Brain pericyte (primary cell): ENCODE results near the gene RNF34.

ENCODE experiments used
- DNase-seq: peaks from one replicate; pipeline ENCODE4 v3.0.0-alpha.2; 2012; ENCODE audit warnings: low read depth, low spot score

The RNF34 gene

DNA sequence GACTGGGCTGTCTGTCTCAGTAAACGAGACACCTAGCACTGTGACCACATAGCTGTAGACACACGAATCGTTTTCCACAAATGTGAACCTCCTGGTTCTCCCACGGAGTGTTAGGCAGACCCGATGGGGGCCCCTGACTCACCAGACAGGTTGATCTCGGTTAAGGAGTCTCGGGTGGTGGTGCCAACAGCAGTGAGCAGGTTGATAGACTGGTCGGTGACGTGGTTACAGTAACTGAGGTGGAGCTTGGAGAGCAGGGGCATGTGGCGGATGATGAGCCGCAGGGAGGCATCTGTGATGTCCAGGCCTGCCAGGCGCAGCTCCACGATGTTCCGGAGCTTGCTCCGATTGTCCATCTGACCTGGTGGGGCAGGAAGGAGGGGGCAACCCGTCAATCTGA, 39.8 kb downstream of the RNF34 start:
- DNase-seq, result no peak

DNA sequence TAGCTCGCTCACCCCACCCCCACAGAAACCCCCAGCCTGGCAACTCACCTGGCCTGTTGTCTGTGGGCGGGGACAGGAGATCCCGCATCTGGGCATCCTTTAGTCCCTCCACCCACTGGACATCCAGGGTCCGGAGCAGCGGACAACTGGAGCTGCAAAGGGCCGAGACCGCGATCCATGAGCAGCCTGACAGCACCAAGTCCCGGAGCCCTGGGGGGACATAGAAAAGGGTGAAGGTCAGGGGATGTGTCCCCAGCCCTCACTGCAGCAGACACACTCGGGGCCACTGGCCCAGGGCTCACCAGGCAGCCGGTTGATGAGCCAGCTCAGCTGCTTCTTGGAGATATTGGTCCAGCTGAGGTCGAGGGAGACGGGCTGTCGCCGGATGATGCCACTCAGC, 40.9 kb downstream of the RNF34 start:
- DNase-seq, result no peak

DNA sequence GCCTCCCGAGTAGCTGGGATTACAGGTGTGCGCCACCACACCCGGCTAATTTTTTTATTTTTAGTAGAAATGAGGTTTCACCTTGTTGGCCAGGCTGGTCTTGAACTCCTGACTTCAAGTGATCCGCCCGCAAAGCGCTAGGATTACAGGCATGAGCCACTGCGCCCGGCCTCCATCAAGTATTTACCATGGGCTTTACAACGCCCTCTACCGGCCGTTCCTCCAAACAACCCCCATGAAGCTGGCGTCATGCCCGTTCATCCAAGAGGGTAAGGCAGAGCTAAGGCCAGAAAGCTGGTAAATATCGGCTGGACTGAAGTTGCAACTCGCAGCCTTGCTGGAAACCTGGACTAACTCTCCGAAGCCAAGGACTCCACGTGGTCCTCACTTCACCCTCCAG, 41.6 kb downstream of the RNF34 start:
- DNase-seq, result no peak

DNA sequence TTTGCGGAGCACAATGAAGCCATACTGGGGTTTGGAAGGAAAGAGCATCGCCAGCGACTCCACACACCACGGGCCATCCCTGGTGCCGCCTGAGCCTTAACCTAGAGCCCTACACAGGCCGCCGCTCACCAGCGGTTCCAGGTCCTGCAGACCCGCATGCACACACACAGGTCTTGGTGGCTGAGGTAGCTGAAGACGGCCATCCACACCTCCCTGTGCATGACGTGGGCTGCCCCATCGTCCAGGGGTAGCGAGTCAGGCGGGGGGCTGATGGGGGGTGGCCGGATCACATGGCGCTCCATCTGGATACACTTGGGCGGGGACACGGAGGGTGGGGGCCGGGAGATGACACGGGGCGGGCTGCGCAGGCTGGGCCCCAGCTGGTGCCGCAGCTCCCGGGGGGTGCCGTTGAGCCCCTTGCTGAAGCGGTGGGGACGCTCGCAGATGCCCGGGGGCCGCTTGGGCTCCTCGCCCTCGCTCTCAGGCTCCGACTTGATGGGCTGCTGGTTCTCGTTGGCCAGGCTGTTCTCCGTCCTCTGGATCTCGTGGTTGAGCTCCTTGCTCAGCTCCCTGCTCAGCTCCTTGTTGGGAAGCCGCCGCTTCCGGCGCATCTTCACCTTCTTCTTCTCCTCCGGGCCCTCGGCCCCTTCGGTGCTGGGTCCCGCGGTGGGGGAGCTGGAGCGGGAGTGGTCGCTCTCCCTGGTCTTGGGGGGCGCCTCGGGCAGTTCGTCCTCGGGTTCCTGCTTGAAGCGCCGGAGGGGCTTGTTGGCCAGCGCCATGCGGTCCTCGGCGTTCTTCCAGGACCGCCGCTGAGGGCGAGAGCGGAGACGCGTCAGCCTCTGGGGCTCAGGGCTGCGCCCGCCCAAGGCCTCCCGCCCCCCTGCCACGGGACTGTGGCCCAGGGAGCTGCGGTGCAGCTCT, 42.4 kb downstream of the RNF34 start:
- no peak for DNase-seq

DNA sequence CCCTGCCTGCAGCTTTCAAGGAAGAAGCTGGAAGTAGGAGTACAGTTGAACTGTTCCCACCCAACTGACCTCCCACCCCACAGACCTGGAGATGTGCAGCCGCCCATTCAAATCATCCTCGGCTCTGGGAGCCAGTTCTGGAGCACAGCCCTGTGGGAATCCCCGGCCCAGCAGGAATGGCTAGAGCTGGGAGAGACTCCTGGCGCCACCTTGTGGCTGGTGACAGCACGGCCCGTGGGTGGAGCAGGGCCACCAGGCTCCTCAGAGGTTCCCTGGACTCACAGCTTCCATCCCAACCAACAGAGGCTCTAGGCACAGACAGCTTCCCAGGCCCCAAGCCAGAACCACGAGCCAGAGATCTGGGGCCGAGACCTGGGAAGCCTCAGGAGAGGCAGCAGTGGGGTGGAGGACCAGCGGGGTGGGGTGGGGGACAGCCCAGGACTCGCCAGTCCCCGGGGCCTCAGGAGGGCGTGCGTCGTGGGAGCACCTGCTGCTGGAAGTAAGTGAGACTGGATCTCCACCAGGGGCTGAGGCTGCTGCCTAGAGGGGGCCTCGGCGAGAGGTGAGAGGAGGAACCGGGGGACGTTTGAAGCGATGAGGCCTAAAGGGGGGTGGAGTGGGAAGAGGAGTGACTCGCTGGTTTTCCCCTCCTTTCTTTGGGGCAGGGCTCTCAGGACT, 43.4 kb downstream of the RNF34 start:
- no peak for DNase-seq

DNA sequence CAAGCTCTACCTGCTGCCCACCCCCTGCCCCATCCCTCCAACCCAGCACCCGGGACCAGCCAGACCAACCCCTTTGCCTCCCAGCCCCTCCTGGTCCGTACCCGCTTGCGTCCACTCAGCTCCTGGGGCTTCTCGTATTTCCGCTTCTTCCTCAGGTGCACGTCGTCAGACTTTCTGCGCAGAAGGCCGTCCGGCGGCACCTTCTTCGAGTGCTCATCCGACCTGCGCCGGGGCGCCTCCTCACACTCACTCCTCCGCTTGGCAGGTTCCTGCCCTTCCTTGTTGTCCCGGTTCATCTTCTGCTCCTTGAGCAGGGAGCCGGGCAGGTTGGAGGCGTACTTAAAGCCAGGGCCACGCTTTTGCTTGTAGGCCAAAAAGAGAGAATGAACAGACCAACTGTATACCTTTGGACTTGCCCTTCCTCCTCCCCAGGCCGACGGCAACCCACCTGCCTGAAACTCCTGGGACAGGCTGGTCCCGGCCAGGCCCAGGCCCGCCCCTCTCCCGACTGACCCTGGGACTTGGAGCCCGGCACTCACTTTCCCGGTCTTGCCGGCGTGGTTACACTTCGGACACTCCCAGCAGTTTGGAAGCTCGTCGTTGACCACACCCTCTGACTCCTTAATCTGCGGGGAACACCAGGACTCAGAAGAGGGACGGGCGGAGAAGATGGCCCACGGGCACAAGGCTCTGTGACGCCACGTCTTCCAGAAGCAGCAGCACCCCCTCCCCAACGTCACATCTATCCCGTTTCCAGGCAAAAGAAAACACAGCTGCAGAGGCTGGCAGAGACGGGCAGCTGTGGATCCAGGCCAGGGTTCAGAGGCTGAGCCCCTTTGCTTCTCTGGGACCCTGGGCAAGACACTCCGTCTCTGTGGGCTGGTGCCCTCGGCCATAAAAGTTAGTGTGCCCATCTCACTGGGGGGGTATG, 44.3 kb downstream of the RNF34 start:
- DNase-seq, result no peak

DNA sequence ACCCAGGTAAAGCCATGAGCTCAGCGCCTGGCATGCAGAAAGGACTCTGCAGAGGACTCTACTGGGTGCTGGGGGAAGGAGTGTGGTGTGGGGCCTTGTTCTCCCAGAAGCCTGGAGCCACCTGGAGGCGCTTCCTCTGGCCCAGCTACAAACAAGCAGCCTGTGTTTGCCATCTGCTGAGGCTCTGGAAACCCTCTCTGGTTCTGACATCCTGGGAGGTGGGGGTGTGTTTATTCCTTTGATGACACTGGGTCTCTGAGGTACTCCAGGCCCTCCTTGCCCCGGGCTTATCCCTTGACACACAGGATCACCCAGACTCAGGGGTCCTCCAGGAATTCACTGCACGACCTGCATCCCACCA, 44.9 kb downstream of the RNF34 start:
- DNase-seq, result no peak

DNA sequence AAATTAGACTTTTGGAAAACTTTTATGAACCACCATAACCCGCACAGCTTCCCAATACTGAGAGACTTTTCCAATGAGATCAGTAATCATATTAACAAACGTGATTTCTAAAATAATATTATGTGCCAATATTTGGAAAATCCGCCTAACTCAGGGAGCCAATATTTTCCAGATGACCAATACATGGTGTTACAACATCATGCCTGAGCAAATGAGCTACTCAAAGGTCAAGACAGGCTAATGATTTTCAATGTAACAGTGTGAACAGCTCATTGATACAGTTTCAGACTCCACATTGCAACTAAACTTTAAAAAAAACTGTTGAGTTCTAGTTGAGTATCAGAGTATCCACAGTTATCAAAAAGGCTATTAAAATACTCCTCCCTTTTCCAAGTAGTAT, 46.8 kb downstream of the RNF34 start:
- DNase-seq, result no peak

DNA sequence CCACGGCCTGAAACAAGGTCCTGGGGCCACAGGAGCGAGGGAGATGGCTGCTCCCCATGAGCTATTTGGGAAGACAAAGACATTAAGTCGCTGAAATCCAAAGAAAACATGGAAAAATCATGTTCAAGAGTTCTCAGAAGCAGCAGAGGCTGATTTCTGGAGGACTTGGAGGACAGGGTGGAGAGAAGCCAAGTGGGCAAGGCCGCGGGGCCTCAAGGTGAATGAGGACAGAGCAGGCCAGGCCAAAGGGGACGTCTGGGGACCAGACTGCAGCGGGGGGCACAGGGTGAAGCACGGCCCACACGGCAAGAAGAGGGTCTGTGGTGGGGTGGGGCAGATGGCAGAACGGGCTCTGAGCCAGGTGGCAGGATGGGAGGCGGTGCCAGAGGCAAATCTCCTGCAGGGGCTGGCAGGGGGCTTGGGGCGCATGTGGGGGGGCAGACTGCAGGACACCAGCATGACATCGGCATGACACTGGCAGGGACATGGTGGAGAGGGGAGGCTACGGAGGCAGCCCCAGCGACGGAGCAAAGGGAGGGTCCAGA, 48.9 kb downstream of the RNF34 start:
- no peak for DNase-seq

DNA sequence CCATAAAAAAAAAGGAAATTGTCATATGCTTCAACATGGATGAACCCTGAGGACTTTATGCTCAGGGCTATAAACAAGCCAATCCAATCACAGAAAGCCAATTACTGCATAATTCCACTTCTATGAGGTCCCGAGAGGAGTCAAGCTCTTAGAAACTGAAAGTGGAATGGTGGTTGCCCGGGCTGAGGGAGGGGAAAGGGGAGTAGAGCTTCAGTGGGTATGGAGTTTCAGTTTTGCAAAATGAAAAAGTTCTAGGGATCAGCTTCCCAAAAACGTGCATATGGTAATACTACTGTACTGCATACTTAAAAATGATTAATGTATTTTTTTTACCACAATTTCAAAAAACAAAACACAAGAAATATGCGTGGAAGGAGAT, 52.0 kb downstream of the RNF34 start:
- DNase-seq, result no peak

DNA sequence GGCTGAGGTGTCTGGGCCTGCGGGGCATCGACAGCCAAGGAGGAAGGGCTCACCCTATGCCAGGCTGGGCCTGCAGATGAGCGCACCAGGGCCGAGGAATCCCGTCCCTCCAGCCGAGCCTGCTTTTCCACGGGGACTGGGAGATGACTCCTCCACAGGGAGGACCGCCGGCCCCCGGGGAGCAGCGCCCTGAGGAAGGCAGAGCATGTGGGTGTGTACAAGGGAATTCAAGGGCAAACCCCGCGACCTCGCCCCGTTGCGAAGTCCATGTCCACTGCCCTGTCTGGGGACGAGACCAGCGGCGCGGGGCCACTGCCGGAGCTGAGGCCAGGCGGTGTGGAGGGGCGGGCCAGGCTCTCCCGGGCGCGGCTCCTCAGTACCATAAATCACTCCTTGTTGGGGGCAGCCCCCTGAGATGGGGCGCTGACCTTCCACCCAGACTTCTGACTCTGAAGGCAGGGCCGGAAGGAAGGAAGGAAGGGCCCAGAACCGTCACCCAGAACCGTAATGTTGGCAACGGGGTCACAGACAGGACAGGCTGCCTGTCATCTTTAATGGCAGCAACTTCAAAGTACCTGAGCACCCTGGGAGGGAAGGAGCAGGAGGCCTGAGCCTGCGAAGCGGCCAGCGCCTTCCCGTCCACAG, 52.5 kb downstream of the RNF34 start:
- DNase-seq, result no peak

DNA sequence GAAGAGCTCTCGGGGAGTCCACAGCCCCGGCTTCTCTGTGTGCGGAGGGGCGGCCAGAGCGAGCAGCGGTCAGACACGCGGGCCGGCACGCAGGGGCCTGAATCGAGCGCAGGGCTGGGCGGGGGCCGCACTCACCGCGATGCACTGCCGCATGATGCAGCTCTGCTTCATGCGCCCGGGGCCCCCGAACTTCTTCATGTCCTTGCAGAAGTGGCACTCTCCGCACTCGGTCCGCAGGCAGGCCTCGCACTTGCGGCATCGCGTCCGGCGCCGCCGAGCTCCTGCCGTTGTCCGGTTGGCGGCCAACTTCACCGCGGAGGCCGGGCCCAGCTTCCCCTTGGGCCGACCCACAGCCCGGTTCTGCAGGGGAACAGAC, 53.1 kb downstream of the RNF34 start:
- DNase-seq, result no peak

DNA sequence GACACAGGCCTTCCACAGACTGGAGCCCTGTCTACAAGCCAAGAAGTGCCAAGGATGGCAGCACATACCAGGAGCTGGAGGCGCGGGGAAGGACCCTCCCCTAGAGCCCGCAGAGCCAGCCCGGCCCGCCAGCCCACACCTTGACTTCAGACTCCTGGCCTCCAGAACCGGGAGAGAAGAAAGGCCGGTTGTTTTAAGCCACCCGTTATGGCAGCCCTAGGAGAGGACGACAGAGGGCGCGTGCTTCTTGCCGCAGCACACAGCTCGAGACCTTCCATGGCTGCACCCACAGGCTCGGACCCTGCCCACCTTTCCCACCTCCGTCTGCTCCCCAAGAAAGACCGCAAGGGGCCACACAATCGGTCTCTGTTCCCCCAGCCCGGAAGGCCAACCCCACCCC, 53.7 kb downstream of the RNF34 start:
- DNase-seq, result no peak

DNA sequence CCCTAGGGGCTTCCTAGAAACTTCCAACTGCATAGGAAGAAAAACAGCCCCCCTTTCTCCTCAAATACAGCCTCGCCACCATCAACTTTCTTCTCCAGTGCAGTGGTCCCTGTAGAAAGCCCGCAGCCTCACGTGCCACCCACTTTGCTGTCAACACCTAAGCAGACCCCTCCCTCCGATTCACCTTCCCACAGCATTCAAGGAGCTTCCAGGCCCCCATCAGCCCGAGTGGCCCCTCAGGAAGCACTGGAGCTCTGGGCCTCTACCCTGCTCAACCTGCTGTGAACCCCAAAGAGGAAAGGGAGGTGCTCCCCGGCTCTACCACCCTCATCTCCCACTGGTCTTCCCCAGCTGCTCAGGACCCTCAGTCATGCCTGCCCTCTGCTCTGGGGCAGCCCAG, 55.0 kb downstream of the RNF34 start:
- no peak for DNase-seq

DNA sequence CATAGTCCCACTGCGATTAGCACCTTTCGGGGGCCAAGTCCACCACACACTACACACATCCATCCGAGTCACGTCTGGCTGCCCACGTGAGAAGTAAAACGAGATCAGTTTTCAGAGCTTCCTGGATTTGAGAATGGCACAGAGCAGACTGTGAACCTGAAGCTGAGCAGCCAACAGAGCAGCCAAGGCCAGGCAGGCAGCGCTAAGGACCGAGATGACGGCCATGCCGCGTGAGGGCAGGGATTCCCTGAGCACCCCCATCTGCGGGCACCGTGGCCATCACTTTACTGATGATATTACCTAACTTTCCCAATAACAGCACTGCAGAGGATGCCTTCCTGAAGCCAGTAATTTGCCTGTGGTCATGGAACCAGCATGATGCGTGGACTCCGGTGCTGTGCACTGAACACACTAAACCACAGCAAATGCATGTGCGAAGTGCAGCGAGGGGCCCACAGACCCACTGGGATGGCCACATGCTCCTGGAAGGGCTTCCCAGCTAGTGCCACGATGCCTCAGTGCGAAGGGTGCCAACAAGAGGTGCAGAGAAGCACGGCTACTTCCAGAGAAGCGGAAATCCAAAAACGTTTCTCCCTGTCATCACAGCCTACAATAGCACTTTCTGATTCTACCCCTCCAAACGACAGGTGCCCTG, 56.0 kb downstream of the RNF34 start:
- no peak for DNase-seq

DNA sequence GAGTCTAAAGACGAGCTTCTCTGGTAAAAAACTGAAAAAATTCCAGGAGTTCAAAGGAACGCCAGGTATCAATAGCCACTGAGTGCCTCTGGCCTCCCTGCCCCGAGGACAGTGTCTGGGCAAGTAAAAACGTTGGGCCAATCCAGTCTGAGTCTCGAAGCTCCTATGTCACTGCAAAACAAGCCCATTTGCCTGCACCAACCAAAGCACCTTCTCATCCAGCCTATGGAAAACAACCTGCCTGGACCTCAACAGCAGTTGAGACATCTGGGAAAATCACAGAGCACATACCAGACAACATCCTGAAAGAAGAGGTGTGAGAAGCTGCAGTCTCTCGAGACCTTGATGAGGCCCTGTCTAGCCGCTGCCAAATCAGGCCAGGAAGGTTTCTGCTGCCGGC, 56.6 kb downstream of the RNF34 start:
- DNase-seq, result no peak

DNA sequence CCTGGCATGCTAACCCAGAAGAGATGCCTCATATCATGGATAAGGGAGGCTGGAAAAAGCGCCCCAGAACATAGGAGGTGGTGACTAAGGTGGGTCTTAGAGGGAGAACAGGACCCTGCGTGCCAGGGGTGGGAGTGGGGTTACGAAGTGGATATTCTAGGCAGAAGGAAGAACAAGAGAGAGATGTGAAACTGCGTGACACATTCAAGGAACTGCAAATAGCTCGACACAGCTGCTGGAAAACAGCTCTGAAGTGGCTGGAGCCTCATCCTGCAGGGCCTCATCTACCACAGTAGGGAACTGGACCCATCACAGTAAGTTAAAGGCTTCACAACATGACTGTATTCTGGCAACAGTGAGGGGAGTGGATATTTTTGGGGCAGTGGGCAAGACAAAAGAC, 61.1 kb downstream of the RNF34 start:
- DNase-seq, result no peak

DNA sequence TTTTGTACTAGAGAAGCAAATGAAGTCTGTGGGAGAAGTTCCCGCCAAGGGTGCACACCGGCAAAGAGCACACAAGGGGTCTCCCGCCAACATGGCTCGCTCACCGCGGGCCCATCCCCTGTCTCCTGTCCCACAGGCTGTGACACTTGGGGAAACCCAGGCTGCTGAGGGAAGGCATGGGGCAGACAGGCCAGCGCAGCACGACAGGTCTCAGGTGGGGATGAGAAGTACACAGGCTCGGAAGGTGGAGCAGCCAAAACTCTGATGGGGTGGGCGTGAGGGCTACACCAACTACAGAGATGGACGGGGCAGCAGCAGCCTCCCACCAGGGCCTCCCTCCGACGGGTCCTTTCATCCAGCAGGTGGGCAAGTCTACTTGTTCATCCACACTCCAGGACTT, 64.4 kb downstream of the RNF34 start:
- DNase-seq, result no peak

DNA sequence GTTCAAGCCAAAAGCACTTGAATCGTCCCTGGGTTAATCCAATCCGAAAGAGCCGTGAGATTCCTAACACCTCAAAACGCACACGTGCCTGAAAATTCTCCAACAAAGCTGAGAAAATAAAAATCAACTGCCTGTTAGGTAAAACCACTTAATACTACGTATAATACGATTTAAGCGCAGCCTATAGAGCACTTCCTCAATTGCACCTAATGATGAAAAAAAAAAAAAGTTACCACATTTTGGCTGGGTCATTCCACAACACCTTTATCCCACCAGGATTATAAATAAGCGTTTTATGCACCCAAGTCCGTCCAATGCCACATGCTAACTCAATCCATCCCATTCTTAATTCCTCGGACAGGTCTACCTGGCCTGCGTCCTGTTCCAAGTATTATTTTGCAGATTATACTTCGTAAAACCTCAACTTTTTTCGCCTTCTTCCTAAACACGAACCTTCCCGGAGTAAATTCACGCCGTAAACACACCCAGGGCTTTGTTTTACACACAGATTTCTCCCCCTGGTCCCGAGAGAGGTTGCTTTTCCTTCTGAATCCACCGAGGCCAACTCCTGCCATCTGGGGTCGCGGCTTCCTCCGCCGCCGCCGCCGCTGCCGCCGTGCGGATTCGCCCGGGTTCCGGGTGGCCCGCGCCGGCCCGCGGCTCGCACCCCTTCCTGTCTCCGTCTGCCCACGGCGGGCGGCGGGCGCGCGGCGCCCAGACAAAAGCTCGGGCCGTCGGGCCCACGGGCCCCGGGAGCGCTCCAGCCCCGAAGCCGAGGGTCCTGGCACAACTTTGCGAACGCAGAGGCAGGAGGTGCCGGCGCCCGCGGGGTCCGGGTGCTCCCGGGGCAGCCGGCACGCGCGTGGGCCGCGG, 66.2 kb downstream of the RNF34 start:
- no peak for DNase-seq
